Esophagus muscularis mucosa (tissue), 3 donors: ENCODE results near the gene YLPM1.

Experiments used
- POLR2A ChIP-seq: fragments of 450-650 bp; IDR thresholded peaks from one replicate; pipeline ENCODE4 v1.6.1; 2017; ENCODE audit warnings: antibody characterized with exemption, moderate library complexity, mild to moderate bottlenecking, low read depth
- POLR2AphosphoS5 ChIP-seq, 2 donors: sonication (generic); formaldehyde crosslinking; IDR thresholded peaks; one replicate each; pipeline ENCODE4 v1.6.1; 2017; ENCODE audit warnings: antibody characterized with exemption in 2 of 2
- TF ChIP-seq, protein P1 (sequence below), 3 experiments: fragments of 200-600 bp in 2 of 3; fragments of 450-650 bp in 1 of 3; sonication (generic) in 2 of 3; IDR thresholded peaks; one replicate each; pipeline ENCODE4 v1.5.1; 2017 to 2019; ENCODE audit warnings: antibody characterized with exemption in 3 of 3, mild to moderate bottlenecking in 2 of 3, moderate library complexity in 1 of 3

DNA sequence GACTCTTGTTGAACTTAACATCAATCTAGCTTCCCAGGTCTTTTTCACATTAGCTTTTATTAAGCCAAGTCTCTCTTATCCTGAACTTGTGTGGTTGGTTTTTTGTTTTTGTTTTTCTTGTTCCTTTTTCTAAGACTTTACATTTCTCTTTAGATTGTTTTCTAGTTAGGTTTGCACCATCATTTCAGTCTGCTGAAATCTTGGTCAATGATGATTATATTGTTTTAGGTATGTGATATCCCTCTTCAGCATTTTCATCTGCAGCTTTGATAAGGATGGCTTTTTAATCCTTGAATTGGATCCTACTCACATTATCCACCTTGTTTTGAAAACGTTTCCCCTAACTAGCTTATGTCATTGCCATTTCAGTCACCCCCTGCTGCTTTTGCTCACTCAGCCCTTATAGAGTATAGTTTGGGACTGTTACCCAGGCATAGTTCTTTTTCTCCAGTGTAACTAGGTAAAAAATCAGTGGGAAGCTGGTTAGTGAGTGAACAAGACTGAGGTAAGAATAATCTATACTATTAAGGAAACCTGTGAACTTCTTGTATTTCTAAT, 22.0 kb downstream of the YLPM1 start:
- TF ChIP-seq, protein P1, sequence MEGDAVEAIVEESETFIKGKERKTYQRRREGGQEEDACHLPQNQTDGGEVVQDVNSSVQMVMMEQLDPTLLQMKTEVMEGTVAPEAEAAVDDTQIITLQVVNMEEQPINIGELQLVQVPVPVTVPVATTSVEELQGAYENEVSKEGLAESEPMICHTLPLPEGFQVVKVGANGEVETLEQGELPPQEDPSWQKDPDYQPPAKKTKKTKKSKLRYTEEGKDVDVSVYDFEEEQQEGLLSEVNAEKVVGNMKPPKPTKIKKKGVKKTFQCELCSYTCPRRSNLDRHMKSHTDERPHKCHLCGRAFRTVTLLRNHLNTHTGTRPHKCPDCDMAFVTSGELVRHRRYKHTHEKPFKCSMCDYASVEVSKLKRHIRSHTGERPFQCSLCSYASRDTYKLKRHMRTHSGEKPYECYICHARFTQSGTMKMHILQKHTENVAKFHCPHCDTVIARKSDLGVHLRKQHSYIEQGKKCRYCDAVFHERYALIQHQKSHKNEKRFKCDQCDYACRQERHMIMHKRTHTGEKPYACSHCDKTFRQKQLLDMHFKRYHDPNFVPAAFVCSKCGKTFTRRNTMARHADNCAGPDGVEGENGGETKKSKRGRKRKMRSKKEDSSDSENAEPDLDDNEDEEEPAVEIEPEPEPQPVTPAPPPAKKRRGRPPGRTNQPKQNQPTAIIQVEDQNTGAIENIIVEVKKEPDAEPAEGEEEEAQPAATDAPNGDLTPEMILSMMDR (IDR thresholded peaks at IDR 0.05), result no peak
- TF ChIP-seq POLR2A (no peak), POLR2AphosphoS5 (IDR thresholded peaks at IDR 0.05) (no peak)
